Activated CD4-positive, alpha-beta T cell treated with anti-CD3 and anti-CD28 coated beads for 24 hours (primary cell): Measurements from ENCODE around the gene E2F7.
A peak's percentile ranks its signal among the peaks of the same experiment; 100 is the strongest.
"Not testable (repeated sequence)": the region's sequence is repeated elsewhere in the genome, so short reads cannot be mapped to it uniquely, and the experiment has no call there.

Source experiments
- DNase-seq, 2 donors: peaks; one replicate each; pipeline ENCODE4 v3.0.0-alpha.2; 2020; ENCODE audit warnings: low read depth in 2 of 2

The E2F7 gene

GRCh38 chr12:77065361-77066204 is at the start of gene E2F7:
TSS of gene E2F7 (minus strand) at chr12:77065569. CDS start at chr12:77064635, 934 bp downstream.
- peak; percentile 68 to 79 for DNase-seq

GRCh38 chr12:77113971-77114370 is 48.6 kb upstream of the E2F7 start:
- DNase-seq = no peak

- no peak for DNase-seq
Measured at GRCh38 chr12:77108707-77109106, 43.3 kb upstream of the E2F7 start.

GRCh38 chr12:77107121-77107520 is 41.8 kb upstream of the E2F7 start:
- DNase-seq = no peak

GRCh38 chr12:77104792-77105191 is 39.4 kb upstream of the E2F7 start:
- no peak for DNase-seq

GRCh38 chr12:77104286-77104685 is 38.9 kb upstream of the E2F7 start:
- DNase-seq = no peak

- no peak for DNase-seq
Measured at GRCh38 chr12:77102691-77103090, 37.3 kb upstream of the E2F7 start.

GRCh38 chr12:77102123-77102522 is 36.8 kb upstream of the E2F7 start:
- no peak for DNase-seq

- DNase-seq = no peak
Measured at GRCh38 chr12:77099799-77100198, 34.4 kb upstream of the E2F7 start.

GRCh38 chr12:77097846-77098245 is 32.5 kb upstream of the E2F7 start:
- no peak for DNase-seq

- not testable (repeated sequence) for DNase-seq
Measured at GRCh38 chr12:77092227-77092626, 26.9 kb upstream of the E2F7 start.

- no peak for DNase-seq
Measured at GRCh38 chr12:77089686-77090220, 24.4 kb upstream of the E2F7 start.

- no peak for DNase-seq
Measured at GRCh38 chr12:77087427-77087826, 22.1 kb upstream of the E2F7 start.

GRCh38 chr12:77082021-77082420 is 16.7 kb upstream of the E2F7 start:
- DNase-seq = no peak

- DNase-seq = no peak
Measured at GRCh38 chr12:77079631-77080030, 14.3 kb upstream of the E2F7 start.

- DNase-seq = no peak
Measured at GRCh38 chr12:77078231-77078630, 12.9 kb upstream of the E2F7 start.

- no peak for DNase-seq
Measured at GRCh38 chr12:77076886-77077285, 11.5 kb upstream of the E2F7 start.

GRCh38 chr12:77073894-77074293 is 8.5 kb upstream of the E2F7 start:
- not testable (repeated sequence) for DNase-seq

- DNase-seq = no peak
Measured at GRCh38 chr12:77072833-77073495, 7.6 kb upstream of the E2F7 start.

GRCh38 chr12:77070800-77071449 is 5.6 kb upstream of the E2F7 start:
- DNase-seq = no peak

GRCh38 chr12:77070382-77070781 is 5.0 kb upstream of the E2F7 start:
- no peak for DNase-seq

- DNase-seq = peak in 1 of 2 donors; percentile 17
Measured at GRCh38 chr12:77064896-77065360, 441 bp downstream of the E2F7 start.
